Transverse colon (tissue), 4 donors: Measurements from ENCODE around the gene FLCN.

ENCODE experiments used
- CTCF ChIP-seq, 5 experiments: fragments of 200-600 bp in 3 of 5; fragments of 450-650 bp in 2 of 5; sonication (generic) in 3 of 5; IDR thresholded peaks; 1 replicate in 2 of 5; 2 replicates in 3 of 5; pipeline ENCODE4 v1.5.1; 2016 to 2017; ENCODE audit warnings: antibody characterized with exemption in 5 of 5, inconsistent platforms in 3 of 5, mild to moderate bottlenecking in 2 of 5, moderate library complexity in 1 of 5
- EP300 ChIP-seq: sonication (generic); formaldehyde crosslinking; IDR thresholded peaks from one replicate; pipeline ENCODE4 v1.6.1; 2017; ENCODE audit warnings: antibody characterized with exemption, low read depth
- POLR2A ChIP-seq: fragments of 450-650 bp; IDR thresholded peaks from one replicate; pipeline ENCODE4 v1.6.1; 2016; ENCODE audit warnings: antibody characterized with exemption, mild to moderate bottlenecking, moderate library complexity
- POLR2AphosphoS5 ChIP-seq, 3 donors: sonication (generic); formaldehyde crosslinking; IDR thresholded peaks; one replicate each; pipeline ENCODE4 v1.6.1; 2016; ENCODE audit warnings: antibody characterized with exemption in 3 of 3

- TF ChIP-seq POLR2A = no peak
- no peak for TF ChIP-seq CTCF (IDR thresholded peaks at IDR 0.05)
- TF ChIP-seq POLR2AphosphoS5 (IDR thresholded peaks at IDR 0.05) = no peak
- no peak for TF ChIP-seq EP300
Measured at GRCh38 chr17:17177176-17177575, 59.8 kb downstream of the FLCN start.
